SK-N-SH treated with all-trans-retinoic acid at 6 μM for 48 hours (cell line): ENCODE data around the gene AGO4.
"Not testable (repeated sequence)": the region's sequence is repeated elsewhere in the genome, so short reads cannot be mapped to it uniquely, and the experiment has no call there.

ENCODE experiments used
- BACH2 ChIP-seq: fragments of 250-450 bp; sonication (Bioruptor Pico); IDR thresholded peaks from 2 replicates; pipeline ENCODE4 v1.9.0; 2021; ENCODE audit warnings: mild to moderate bottlenecking, borderline replicate concordance
- TCF4 ChIP-seq: fragments of 250-450 bp; sonication (Bioruptor Pico); IDR thresholded peaks from 2 replicates; pipeline ENCODE4 v1.8.0; 2021; ENCODE audit warnings: mild to moderate bottlenecking, moderate library complexity, borderline replicate concordance
- TOX ChIP-seq: fragments of 250-450 bp; sonication (Bioruptor Pico); IDR thresholded peaks from 2 replicates; pipeline ENCODE4 v1.8.0; 2021; ENCODE audit warnings: mild to moderate bottlenecking, moderate library complexity, borderline replicate concordance
- ZFP30 ChIP-seq: fragments of 450-650 bp; formaldehyde crosslinking; IDR thresholded peaks from 2 replicates; pipeline ENCODE4 v1.5.0; 2022; ENCODE audit warnings: mild to moderate bottlenecking, moderate library complexity
- ZNF565 ChIP-seq: fragments of 450-650 bp; formaldehyde crosslinking; conservative IDR thresholded peaks from 2 replicates; pipeline ENCODE4 v1.5.0; 2020; ENCODE audit warnings: low read depth, mild to moderate bottlenecking, moderate library complexity
- ZNF70 ChIP-seq: fragments of 450-650 bp; formaldehyde crosslinking; IDR thresholded peaks from 2 replicates; pipeline ENCODE4 v1.5.0; 2020; ENCODE audit warnings: mild to moderate bottlenecking, moderate library complexity

- not testable (repeated sequence) for TF ChIP-seq ZNF70 (CRISPR knock-in tag); BACH2; ZFP30 (CRISPR knock-in tag); TCF4 (CRISPR knock-in tag); TOX (CRISPR knock-in tag); ZNF565 (CRISPR knock-in tag)
These were observed 81.2 kb downstream of the AGO4 start for GRCh38 chr1:35888981-35889380.
